ENCODE results near the gene PCDHAC2. TPM values are rescaled to one million over a fixed set of nuclear protein-coding genes. Genes with fewer than 3 reads are reported as not detected.

PCDHAC2 gene, protein sequence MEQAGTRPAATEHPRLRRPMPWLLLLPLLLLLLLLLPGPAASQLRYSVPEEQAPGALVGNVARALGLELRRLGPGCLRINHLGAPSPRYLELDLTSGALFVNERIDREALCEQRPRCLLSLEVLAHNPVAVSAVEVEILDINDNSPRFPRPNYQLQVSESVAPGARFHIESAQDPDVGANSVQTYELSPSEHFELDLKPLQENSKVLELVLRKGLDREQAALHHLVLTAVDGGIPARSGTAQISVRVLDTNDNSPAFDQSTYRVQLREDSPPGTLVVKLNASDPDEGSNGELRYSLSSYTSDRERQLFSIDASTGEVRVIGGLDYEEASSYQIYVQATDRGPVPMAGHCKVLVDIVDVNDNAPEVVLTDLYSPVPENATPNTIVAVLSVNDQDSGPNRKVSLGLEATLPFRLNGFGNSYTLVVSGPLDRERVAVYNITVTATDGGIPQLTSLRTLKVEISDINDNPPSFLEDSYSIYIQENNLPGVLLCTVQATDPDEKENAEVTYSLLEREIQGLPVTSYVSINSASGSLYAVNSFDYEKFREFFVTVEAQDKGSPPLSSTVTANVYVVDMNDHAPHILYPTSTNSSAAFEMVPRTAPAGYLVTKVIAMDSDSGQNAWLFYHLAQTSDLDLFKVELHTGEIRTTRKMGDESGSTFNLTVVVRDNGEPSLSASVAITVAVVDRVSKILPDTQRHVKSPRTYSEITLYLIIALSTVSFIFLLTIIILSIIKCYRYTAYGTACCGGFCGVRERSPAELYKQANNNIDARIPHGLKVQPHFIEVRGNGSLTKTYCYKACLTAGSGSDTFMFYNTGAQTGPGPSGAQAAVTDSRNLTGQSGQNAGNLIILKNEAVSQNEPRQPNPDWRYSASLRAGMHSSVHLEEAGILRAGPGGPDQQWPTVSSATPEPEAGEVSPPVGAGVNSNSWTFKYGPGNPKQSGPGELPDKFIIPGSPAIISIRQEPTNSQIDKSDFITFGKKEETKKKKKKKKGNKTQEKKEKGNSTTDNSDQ
- 1.1 and 1.3 TPM in 2 replicates for total RNA-seq

DNA sequence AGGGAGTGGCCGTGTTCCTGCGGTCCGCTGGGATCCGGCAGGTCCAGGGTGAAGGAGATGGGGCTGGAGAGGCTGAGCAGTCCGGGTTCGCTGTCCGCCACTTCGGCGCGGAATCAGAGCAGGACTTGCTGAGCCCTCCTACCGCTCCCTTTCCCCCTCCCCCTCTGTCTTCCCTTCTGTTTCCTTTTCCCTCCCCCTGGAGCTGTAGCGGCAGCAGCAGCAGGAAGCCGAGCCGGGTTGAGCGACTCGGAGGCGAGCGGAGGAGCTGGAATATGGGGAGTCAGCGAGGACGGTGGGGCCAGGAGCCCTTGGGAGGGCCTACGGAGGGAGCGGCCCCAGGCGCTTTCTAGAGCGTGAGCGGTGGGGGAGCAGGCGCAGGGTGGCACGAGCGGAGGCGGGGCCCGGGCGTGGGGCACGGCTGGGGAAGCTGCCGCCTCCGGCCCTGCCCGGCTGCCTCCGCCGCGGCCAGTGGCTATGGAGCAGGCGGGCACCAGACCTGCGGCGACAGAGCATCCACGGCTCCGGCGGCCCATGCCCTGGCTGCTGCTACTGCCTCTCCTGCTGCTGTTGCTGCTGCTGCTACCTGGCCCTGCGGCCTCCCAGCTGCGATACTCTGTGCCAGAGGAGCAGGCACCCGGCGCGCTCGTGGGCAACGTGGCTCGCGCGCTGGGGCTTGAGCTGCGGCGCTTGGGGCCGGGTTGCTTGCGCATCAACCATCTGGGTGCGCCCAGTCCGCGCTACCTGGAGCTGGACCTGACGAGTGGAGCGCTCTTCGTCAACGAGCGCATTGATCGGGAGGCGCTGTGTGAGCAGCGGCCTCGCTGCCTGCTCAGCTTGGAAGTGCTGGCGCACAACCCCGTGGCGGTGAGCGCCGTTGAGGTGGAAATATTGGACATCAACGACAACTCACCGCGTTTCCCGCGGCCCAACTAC is at the start of gene PCDHAC2:
Gene PCDHAC2 (plus strand): TSS at position 184 of the 933 bp plus-strand sequence. CDS start 291 bp downstream, at position 475.

DNA sequence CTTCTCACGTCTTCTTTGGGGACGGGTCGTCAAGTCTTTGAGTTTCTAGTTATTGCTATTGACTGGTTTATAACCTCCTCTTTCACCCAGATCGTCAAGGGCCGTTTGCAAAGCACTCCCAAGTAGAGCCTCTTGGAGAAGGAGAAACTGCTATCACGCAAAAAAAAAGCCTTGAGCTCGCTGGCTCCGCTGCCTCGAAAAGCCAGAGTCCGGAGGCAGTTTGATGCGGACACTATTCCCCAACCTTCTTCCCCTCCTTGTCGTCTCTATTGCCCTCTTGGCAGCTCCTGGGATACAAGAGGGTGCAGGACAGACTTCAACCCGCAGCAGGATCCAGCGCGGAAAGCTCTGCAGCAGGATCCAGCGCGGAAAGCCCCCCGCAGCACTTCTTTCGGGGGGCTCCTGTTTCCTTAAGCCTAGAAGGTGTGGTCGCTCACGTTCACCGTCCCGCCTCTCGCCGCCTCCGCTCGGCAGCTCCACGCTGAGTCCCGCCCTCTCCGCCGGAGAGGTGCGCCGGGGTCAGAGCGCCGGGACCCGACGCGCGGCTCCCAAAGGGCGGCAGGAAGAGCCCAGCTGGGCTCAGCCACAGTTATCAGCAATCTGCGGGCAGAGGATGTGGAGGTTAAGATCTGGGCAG is 40.4 kb upstream of the PCDHAC2 start, which contains the start of gene PCDHAC1:
Gene PCDHAC1 (plus strand): TSS at position 494 of the 637 bp plus-strand sequence. CDS start 594 bp downstream, outside the sequence.

Other genes starting within 250 kb of the PCDHAC2 start
- not detected in 2 replicates for gene PCDHA1, start 180.3 kb upstream of the PCDHAC2 start, total RNA-seq
- not detected in 2 replicates for gene PCDHA2, start 171.6 kb upstream of the PCDHAC2 start, total RNA-seq
- not detected in 2 replicates for gene PCDHA3, start 165.4 kb upstream of the PCDHAC2 start, total RNA-seq
- not detected in 2 replicates for gene PCDHA4, start 159.4 kb upstream of the PCDHAC2 start, total RNA-seq
- gene PCDHA5, start 144.9 kb upstream of the PCDHAC2 start, total RNA-seq = not detected in 2 replicates
- gene PCDHA6, start 138.5 kb upstream of the PCDHAC2 start, total RNA-seq = 0.16 TPM in 1 of 2 replicates, not detected in the other
- not detected in 2 replicates for gene PCDHA7, start 132.2 kb upstream of the PCDHAC2 start, total RNA-seq
- gene PCDHA8, start 125.3 kb upstream of the PCDHAC2 start, total RNA-seq = not detected in 2 replicates
- gene PCDHA9, start 118.1 kb upstream of the PCDHAC2 start, total RNA-seq = not detected in 2 replicates
- gene PCDHA10, start 110.6 kb upstream of the PCDHAC2 start, total RNA-seq = not detected in 2 replicates
- gene PCDHA11, start 97.5 kb upstream of the PCDHAC2 start, total RNA-seq = under 0.01 TPM in 1 of 2 replicates, not detected in the other
- gene PCDHA12, start 91.2 kb upstream of the PCDHAC2 start, total RNA-seq = not detected in 2 replicates
- gene PCDHA13, start 84.4 kb upstream of the PCDHAC2 start, total RNA-seq = not detected in 2 replicates
- gene PCDHAC1, start 40.2 kb upstream of the PCDHAC2 start, total RNA-seq = 0.16 and 0.61 TPM in 2 replicates
- gene PCDHB1, start 84.9 kb downstream of the PCDHAC2 start, total RNA-seq = not detected in 2 replicates
- 0.08 and 0.62 TPM in 2 replicates for gene PCDHB2, start 128.1 kb downstream of the PCDHAC2 start, total RNA-seq
- under 0.01 TPM in 1 of 2 replicates, not detected in the other for gene PCDHB3, start 134.0 kb downstream of the PCDHAC2 start, total RNA-seq
- gene PCDHB4, start 155.3 kb downstream of the PCDHAC2 start, total RNA-seq = 0.34 TPM in 1 of 2 replicates, not detected in the other
- gene PCDHB5, start 168.7 kb downstream of the PCDHAC2 start, total RNA-seq = not detected in 2 replicates
- gene PCDHB6, start 183.6 kb downstream of the PCDHAC2 start, total RNA-seq = not detected in 2 replicates
- gene PCDHB7, start 206.2 kb downstream of the PCDHAC2 start, total RNA-seq = not detected in 2 replicates
- not detected in 2 replicates for gene PCDHB8, start 211.3 kb downstream of the PCDHAC2 start, total RNA-seq
- gene PCDHB16, start 215.9 kb downstream of the PCDHAC2 start, total RNA-seq = 0.16 TPM in 1 of 2 replicates, not detected in the other
- gene PCDHB9, start 220.7 kb downstream of the PCDHAC2 start, total RNA-seq = 0.08 TPM in 1 of 2 replicates, not detected in the other
- gene PCDHB10, start 225.9 kb downstream of the PCDHAC2 start, total RNA-seq = under 0.01 and 0.04 TPM in 2 replicates
- not detected in 2 replicates for gene PCDHB11, start 233.2 kb downstream of the PCDHAC2 start, total RNA-seq
- gene PCDHB12, start 242.2 kb downstream of the PCDHAC2 start, total RNA-seq = not detected in 2 replicates
- gene PCDHB13, start 247.4 kb downstream of the PCDHAC2 start, total RNA-seq = not detected in 2 replicates